HepG2 (cell line): ENCODE measurements around the gene PEMT. TPM values are rescaled to one million over a fixed set of nuclear protein-coding genes. Genes with fewer than 3 reads are reported as not detected.

Source experiments
- ATAC-seq: fragments of 200-7000 bp; cut with Tn5 transposase; 3 replicates; pipeline ENCODE4 v1.9.1; 2020; ENCODE audit warnings: mild to moderate bottlenecking, moderate library complexity
- BruUV-seq: library from RNA; stranded (reverse); fragments of 400-500 nt; replicated peaks from 2 replicates; lab custom pipeline; 2021; lab: Mats Ljungman, UMichigan
- CTCF ChIA-PET: fragments of 300-600 bp; formaldehyde crosslinking; extraction: SDS; loops from one replicate; lab custom pipeline; 2021; ENCODE audit warnings: low total read pairs, inconsistent platforms, low intra/inter-chr PET ratio; lab: Yijun Ruan, JAX
- POLR2A ChIA-PET: fragments of 350-600 bp; sonication (Branson Sonifier 250); formaldehyde crosslinking; loops from one replicate; lab custom pipeline; 2020; ENCODE audit warnings: antibody characterized with exemption, inconsistent platforms; lab: Yijun Ruan, JAX
- DNase-seq: peaks from one replicate; pipeline ENCODE4 v3.0.0-alpha.2; 2015; ENCODE audit warnings: low spot score
- FAIRE-seq: peaks from 3 replicates; lab custom pipeline; 2011; peaks lifted over from hg19 to GRCh38; lab: Jason Lieb, UNC
- H2AFZ ChIP-seq: one replicate; pipeline ENCODE4 v1.6.1; 2011; ENCODE audit warnings: low read length, inconsistent platforms
- H3K27ac ChIP-seq: fragments of 300-600 bp; 3 replicates; pipeline ENCODE4 v1.8.0; 2011; ENCODE audit warnings: mixed run types, mild to moderate bottlenecking, mixed read lengths, low read length, inconsistent platforms; ENCODE audit not compliant: insufficient read depth; ENCODE audit errors: extremely low read length
- H3K27me3 ChIP-seq, 2 experiments: fragments of 200-600 bp in 1 of 2; 2 replicates in 1 of 2; 3 replicates in 1 of 2; pipeline versions ENCODE4 v1.6.0 to v1.8.0; 2011; ENCODE audit warnings: low read length in 2 of 2, mild to moderate bottlenecking in 2 of 2, moderate library complexity in 2 of 2, inconsistent platforms in 1 of 2; ENCODE audit not compliant: insufficient read depth in 2 of 2, control insufficient read depth in 1 of 2
- H3K36me3 ChIP-seq, 2 experiments: fragments of 200-600 bp in 1 of 2; replicated peaks in 1 of 2; 2 replicates in 1 of 2; 3 replicates in 1 of 2; pipeline versions ENCODE4 v1.5.1 to v1.8.0; 2011; ENCODE audit warnings: low read length in 2 of 2, inconsistent platforms in 1 of 2; ENCODE audit not compliant: insufficient read depth in 2 of 2, control insufficient read depth in 1 of 2
- H3K4me1 ChIP-seq: 2 replicates; pipeline ENCODE4 v1.5.1; 2012; ENCODE audit warnings: low read length, inconsistent platforms; ENCODE audit not compliant: insufficient read depth
- H3K4me2 ChIP-seq: 2 replicates; pipeline ENCODE4 v1.6.0; 2011; ENCODE audit warnings: low read depth, low read length, inconsistent platforms
- H3K4me3 ChIP-seq, 3 experiments: fragments of 200-600 bp in 1 of 3; sonication (generic), shearing (Covaris generic) in 1 of 3; replicated peaks in 1 of 3; 2 replicates each; pipeline ENCODE4 v1.5.1; 2011 to 2016; ENCODE audit warnings: low read length in 3 of 3, inconsistent platforms in 2 of 3, low read depth in 2 of 3, mild to moderate bottlenecking in 2 of 3, control low read depth in 1 of 3, mixed read lengths in 1 of 3; ENCODE audit not compliant: insufficient read depth in 1 of 3
- H3K79me2 ChIP-seq: one replicate; pipeline ENCODE4 v1.6.1; 2011; ENCODE audit warnings: low read length, inconsistent platforms; ENCODE audit not compliant: insufficient read depth
- H3K9ac ChIP-seq: 2 replicates; pipeline ENCODE4 v1.6.0; 2011; ENCODE audit warnings: mild to moderate bottlenecking, low read depth, low read length, inconsistent platforms; ENCODE audit not compliant: insufficient read depth
- H3K9me3 ChIP-seq: 2 replicates; pipeline ENCODE4 v1.5.1; 2012; ENCODE audit warnings: mild to moderate bottlenecking, low read length
- H4K20me1 ChIP-seq: 2 replicates; pipeline ENCODE4 v1.6.0; 2011; ENCODE audit warnings: inconsistent platforms, mild to moderate bottlenecking, low read length, moderate library complexity; ENCODE audit not compliant: insufficient read depth
- CENPX ChIP-seq: sonication (generic); formaldehyde crosslinking; IDR thresholded peaks from 2 replicates; pipeline ENCODE4 v1.9.0; 2021; ENCODE audit warnings: mild to moderate bottlenecking, missing genetic modification reagents, moderate library complexity
- FLYWCH1 ChIP-seq: sonication (generic); formaldehyde crosslinking; IDR thresholded peaks from 2 replicates; pipeline ENCODE4 v1.8.1; 2023; ENCODE audit warnings: mild to moderate bottlenecking, missing genetic modification reagents
- ISX ChIP-seq: sonication (generic); formaldehyde crosslinking; conservative IDR thresholded peaks from 2 replicates; pipeline ENCODE4 v1.5.0; 2020; ENCODE audit warnings: missing genetic modification reagents
- NCOR1 ChIP-seq: fragments of 200-600 bp; sonication (generic); IDR thresholded peaks from 2 replicates; pipeline ENCODE4 v1.7.0; 2017; ENCODE audit warnings: antibody characterized with exemption, low read length, borderline replicate concordance
- NFYB ChIP-seq: sonication (generic); formaldehyde crosslinking; IDR thresholded peaks from 2 replicates; pipeline ENCODE4 v1.4.0; 2020; ENCODE audit warnings: missing genetic modification reagents
- SIX1 ChIP-seq: sonication (generic); formaldehyde crosslinking; IDR thresholded peaks from 2 replicates; pipeline ENCODE4 v1.4.0; 2020; ENCODE audit warnings: missing genetic modification reagents, borderline replicate concordance
- ZC3H4 ChIP-seq: sonication (generic); formaldehyde crosslinking; IDR thresholded peaks from 2 replicates; pipeline ENCODE4 v1.4.0; 2020; ENCODE audit warnings: missing genetic modification reagents, borderline replicate concordance
- ZNF556 ChIP-seq: sonication (generic); formaldehyde crosslinking; IDR thresholded peaks from 2 replicates; pipeline ENCODE4 v1.4.0; 2020; ENCODE audit warnings: mild to moderate bottlenecking, missing genetic modification reagents, borderline replicate concordance
- WGBS: methylation state at CpG from one replicate; pipeline ENCODE4 v1.1.6; 2017; ENCODE audit warnings: low lambda C conversion rate; 5-methylcytosine and 5-hydroxymethylcytosine counted together
- in situ Hi-C: cut with HindIII; loops from 2 replicates; pipeline ENCODE4 v1.10.0; 2017; ENCODE audit warnings: low pct_unique_long_range_greater_than_20kb; ENCODE audit not compliant: extremely low pct_ligation_motif_present
- intact Hi-C: fragments of 100-400 bp; cut with micrococcal nuclease; formaldehyde crosslinking; loops from one replicate; pipeline ENCODE4 v1.10.0; 2022; ENCODE audit not compliant: unreplicated experiment
- polyA plus RNA-seq, 8 experiments: library from polyadenylated mRNA; depleted of rRNA in 3 of 8; stranded (reverse) in 7 of 8; unstranded in 1 of 8; fragments of >200 nt; fragmentation: Illumina TruSeq in 4 of 8; extraction: Trizol in 4 of 8; gene quantifications; 2 replicates each; pipeline versions ENCODE4 v1.2.1 to v1.2.3, GENCODE V29; 2011 to 2016; ENCODE audit warnings: low read depth in 4 of 8, missing spikeins in 1 of 8, mixed read lengths in 1 of 8; ENCODE audit not compliant: insufficient read depth in 1 of 8
- total RNA-seq, 5 experiments: library from RNA; depleted of rRNA; stranded (reverse); fragments of >200 nt; fragmentation: Illumina TruSeq; extraction: Trizol; gene quantifications; 2 replicates each; pipeline ENCODE4 v1.2.3, GENCODE V29; 2016; ENCODE audit warnings: low read depth in 1 of 5
- TF ChIP-seq, protein P1 (sequence below): sonication (generic); formaldehyde crosslinking; IDR thresholded peaks from 2 replicates; pipeline ENCODE4 v1.4.0; 2020; ENCODE audit warnings: missing genetic modification reagents, mild to moderate bottlenecking, borderline replicate concordance
- TF ChIP-seq, protein P2 (sequence below): sonication (generic); formaldehyde crosslinking; IDR thresholded peaks from 2 replicates; pipeline ENCODE4 v1.4.0; 2020; ENCODE audit warnings: mild to moderate bottlenecking, missing genetic modification reagents

The PEMT gene
- total and polyA plus RNA-seq, 2 of the 13 experiments (the other 11 are each of a cell fraction or from before 2014, with no cell fraction given) = 31.7 to 43.6 TPM

DNA sequence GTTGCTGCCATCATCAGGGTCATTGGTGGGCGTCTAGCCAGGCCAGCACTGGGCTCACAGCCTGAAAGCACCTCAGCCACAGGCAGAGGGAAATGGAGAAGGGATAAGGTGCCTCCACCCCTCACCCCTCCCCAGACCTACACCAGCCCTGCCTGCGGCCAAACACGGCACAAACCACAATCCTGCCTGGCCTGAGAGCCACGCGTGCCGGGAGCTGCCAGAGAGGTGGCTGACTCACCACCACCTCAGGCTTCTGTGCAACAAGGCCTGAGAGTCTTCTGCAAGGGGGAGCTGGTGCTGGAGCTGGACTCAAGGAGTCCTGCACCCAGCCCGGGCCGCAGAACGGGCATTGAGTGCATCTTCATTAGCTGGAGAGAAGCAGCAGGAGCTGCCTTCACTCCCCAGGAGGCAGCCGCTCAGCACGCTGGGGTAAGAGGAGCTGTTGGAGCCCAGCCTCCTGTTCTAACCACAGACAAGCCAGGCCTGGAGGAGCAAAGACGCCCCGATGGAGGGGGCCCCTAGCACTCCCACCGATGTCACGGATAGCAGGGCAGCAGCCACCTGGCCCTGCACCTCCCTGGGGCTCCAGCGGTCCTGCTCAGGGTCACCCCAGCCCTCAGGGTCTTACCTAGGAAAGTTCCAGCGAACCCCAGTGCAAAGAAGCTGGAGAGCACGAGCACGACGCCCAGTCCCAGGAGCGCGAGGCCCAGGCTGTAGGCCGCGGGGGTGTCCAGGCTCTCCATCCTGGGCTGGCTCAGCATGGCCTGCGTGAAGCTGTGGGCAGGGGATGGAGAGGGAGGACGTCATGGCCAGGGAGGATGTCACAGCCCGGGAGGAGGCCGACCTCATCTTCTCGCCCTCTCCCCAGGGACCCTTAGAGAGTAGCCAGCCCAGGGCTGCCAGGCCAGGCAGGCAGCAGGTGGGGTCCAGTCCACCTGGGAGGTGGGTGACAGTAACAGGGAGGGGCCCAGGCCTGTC lies 79.3 kb downstream of the PEMT start (continued):
- TF ChIP-seq, protein P1, sequence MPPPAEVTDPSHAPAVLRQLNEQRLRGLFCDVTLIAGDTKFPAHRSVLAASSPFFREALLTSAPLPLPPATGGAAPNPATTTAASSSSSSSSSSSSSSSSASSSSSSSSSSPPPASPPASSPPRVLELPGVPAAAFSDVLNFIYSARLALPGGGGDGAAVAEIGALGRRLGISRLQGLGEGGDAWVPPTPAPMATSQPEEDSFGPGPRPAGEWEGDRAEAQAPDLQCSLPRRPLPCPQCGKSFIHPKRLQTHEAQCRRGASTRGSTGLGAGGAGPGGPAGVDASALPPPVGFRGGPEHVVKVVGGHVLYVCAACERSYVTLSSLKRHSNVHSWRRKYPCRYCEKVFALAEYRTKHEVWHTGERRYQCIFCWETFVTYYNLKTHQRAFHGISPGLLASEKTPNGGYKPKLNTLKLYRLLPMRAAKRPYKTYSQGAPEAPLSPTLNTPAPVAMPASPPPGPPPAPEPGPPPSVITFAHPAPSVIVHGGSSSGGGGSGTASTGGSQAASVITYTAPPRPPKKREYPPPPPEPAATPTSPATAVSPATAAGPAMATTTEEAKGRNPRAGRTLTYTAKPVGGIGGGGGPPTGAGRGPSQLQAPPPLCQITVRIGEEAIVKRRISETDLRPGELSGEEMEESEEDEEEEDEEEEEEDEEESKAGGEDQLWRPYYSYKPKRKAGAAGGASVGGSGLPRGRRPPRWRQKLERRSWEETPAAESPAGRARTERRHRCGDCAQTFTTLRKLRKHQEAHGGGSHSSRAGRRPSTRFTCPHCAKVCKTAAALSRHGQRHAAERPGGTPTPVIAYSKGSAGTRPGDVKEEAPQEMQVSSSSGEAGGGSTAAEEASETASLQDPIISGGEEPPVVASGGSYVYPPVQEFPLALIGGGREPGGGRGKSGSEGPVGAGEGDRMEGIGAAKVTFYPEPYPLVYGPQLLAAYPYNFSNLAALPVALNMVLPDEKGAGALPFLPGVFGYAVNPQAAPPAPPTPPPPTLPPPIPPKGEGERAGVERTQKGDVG (CRISPR knock-in tag) = no peak
- no peak for TF ChIP-seq ZNF556 (CRISPR knock-in tag)
- no peak for TF ChIP-seq NFYB
- TF ChIP-seq NCOR1 = no peak
- TF ChIP-seq, protein P2, sequence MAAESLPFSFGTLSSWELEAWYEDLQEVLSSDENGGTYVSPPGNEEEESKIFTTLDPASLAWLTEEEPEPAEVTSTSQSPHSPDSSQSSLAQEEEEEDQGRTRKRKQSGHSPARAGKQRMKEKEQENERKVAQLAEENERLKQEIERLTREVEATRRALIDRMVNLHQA (CRISPR knock-in tag) = no peak
- TF ChIP-seq CENPX (CRISPR knock-in tag) = no peak
- no peak for TF ChIP-seq FLYWCH1 (CRISPR knock-in tag)

DNA sequence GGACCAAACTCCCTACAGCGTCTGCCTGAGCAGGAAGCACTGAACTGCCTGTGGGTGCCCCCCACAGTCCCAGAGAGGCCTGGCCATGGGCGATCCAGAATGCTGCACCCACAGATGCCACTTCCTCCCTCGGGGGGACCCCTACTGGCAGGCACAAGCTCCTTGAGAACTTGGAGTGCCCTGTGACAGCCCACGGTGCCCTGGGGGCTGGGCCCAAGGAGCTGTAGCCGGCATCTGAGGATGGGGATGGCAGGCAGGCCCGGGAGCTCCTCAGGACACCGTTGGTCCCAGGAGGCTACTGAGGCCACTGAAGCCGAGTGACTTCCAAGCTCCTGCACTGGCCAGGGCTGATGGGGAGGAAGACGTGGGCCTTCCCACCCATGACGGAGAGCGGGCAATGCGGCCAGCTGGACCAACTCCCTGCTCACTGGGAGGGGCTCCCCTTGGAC lies 80.2 kb downstream of the PEMT start:
- no peak overlapping the region for H3K27ac ChIP-seq
- WGBS = 83% methylated on average over 8 of the region's 12 CpGs

More for the DNA sequence above, 80.2 kb downstream of the PEMT start:
- CTCF ChIA-PET = no interaction called here
- FAIRE-seq (no peak), ATAC-seq (no peak), DNase-seq (no peak)
- in situ Hi-C loops = no loop called here
- no peaks in the 10 kb centered on the region for H3K27me3 ChIP-seq
- no peaks in the 10 kb centered on the region for H3K9me3 ChIP-seq
- no peak overlapping the region for H3K9ac ChIP-seq
- no peaks in the 10 kb centered on the region for H3K4me1 ChIP-seq
- no peak overlapping the region for H3K4me3 ChIP-seq
- H4K20me1 ChIP-seq = no peaks in the 10 kb centered on the region
- no peaks in the 10 kb centered on the region for H3K79me2 ChIP-seq
- no peaks in the 10 kb centered on the region for H3K36me3 ChIP-seq
- no peak overlapping the region for H2AFZ ChIP-seq
- intact Hi-C loops = no loop called here
- no peak overlapping the region for H3K4me2 ChIP-seq
- BruUV-seq = no TSS peak
- no peak for TF ChIP-seq SIX1 (CRISPR knock-in tag)
- no peak for TF ChIP-seq ISX (CRISPR knock-in tag)
- TF ChIP-seq ZC3H4 (CRISPR knock-in tag) = no peak
- POLR2A ChIA-PET = interaction anchor here (1.3 kb wide), 1 partner anchor 66 kb away, joined by 4 read pairs; no protein-coding TSS in a partner anchor
